ENCODE data around the gene USP6NL. TPM values are rescaled to one million over a fixed set of nuclear protein-coding genes. Genes with fewer than 3 reads are reported as not detected.

USP6NL gene
- total RNA-seq, result 6.1 and 10.2 TPM in 2 replicates

DNA sequence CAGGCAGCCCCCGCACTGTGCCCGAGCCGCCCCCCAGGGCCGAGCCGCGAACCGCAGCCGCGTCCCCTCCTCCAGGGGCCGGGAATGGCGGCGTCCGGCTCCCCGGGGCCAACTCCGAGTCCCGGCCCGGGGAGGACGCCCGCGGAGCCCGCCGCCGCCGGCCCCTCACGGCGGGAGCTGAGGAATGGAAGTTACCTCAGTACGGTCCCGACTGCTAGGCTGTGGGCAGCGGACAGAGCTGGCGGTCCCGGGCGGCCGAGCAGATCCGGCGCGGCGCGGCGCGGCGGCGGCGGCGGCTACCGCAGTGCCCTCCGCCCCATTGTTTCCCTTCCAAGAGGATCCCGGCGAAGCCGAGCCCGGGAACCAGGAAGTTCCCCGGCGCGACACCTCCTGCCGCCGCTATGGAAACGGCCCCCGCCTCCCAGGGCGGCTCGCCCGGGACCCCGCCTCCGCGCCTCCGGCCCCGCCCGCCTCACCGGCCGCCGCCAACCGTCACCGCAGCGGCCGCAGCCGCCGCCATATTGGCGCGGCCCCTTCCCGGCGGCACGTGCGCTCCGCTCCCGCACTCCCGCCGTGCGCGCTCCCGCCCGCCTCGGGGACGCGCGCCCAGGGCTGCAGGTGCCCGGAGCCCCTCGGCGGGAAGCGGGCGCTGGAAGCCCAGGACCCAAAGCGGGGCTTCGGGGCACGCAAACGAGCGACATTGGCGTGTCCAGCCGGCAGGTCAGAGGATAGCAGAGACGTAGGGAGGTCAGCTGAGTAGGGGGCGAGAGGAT is at the start of gene USP6NL:
Gene USP6NL, minus strand, starts transcription at position 403 of the 773 bp plus-strand sequence. CDS start 14,016 bp downstream, outside the sequence.

Other genes starting within 250 kb of the USP6NL start
- gene ECHDC3, start 130.7 kb upstream of the USP6NL start, total RNA-seq, result 13.4 and 18.7 TPM in 2 replicates
- 14.8 and 45.7 TPM in 2 replicates for gene PROSER2, start 211.7 kb upstream of the USP6NL start, total RNA-seq